Retinal pigment epithelial cell (primary cell): ENCODE data around the gene VPS4B.

ENCODE experiments used
- DNase-seq: peaks from one replicate; pipeline ENCODE4 v3.0.0-alpha.2; 2010; ENCODE audit warnings: low read depth
- H3K4me3 ChIP-seq: 2 replicates; pipeline ENCODE4 v1.5.1; 2011; ENCODE audit warnings: mild to moderate bottlenecking, low read length, control low read depth, moderate library complexity
- CTCF ChIP-seq: conservative IDR thresholded peaks from 2 replicates; pipeline ENCODE4 v1.5.1; 2011; ENCODE audit warnings: low read depth, low read length, control low read depth, inconsistent platforms

The VPS4B gene

GRCh38 chr18:63410792-63411191, 11.5 kb downstream of the VPS4B start:
- no peak for TF ChIP-seq CTCF
- no peak overlapping the region for H3K4me3 ChIP-seq
- DNase-seq, result no peak

GRCh38 chr18:63409301-63409700, 13.0 kb downstream of the VPS4B start:
- DNase-seq, result no peak
- TF ChIP-seq CTCF, result no peak
- H3K4me3 ChIP-seq, result no peak overlapping the region

GRCh38 chr18:63407734-63408133, 14.5 kb downstream of the VPS4B start:
- DNase-seq, result no peak
- no peak for TF ChIP-seq CTCF

GRCh38 chr18:63405986-63406385, 16.3 kb downstream of the VPS4B start:
- H3K4me3 ChIP-seq, result no peak overlapping the region
- DNase-seq, result no peak
- no peak for TF ChIP-seq CTCF

More at GRCh38 chr18:63407734-63408133, 14.5 kb downstream of the VPS4B start:
- H3K4me3 ChIP-seq, result no peak overlapping the region

GRCh38 chr18:63402246-63403162, 19.8 kb downstream of the VPS4B start:
- H3K4me3 ChIP-seq, result no peak overlapping the region
- DNase-seq, result no peak
- TF ChIP-seq CTCF, result no peak

- no peak for DNase-seq
- no peak overlapping the region for H3K4me3 ChIP-seq
- TF ChIP-seq CTCF, result no peak
These were observed 23.0 kb downstream of the VPS4B start for GRCh38 chr18:63399300-63399699.

- TF ChIP-seq CTCF, result no peak
- H3K4me3 ChIP-seq, result no peak overlapping the region
- DNase-seq, result no peak
These were observed 24.9 kb downstream of the VPS4B start for GRCh38 chr18:63397349-63397748.
